Measurements from ENCODE around the gene UNG. TPM values are rescaled to one million over a fixed set of nuclear protein-coding genes. Genes with fewer than 3 reads are reported as not detected.
"Not testable (repeated sequence)": the region's sequence is repeated elsewhere in the genome, so short reads cannot be mapped to it uniquely, and the experiment has no call there.

The UNG gene
- total RNA-seq, 1 donor from 2014 or later = 32.4 TPM

DNA sequence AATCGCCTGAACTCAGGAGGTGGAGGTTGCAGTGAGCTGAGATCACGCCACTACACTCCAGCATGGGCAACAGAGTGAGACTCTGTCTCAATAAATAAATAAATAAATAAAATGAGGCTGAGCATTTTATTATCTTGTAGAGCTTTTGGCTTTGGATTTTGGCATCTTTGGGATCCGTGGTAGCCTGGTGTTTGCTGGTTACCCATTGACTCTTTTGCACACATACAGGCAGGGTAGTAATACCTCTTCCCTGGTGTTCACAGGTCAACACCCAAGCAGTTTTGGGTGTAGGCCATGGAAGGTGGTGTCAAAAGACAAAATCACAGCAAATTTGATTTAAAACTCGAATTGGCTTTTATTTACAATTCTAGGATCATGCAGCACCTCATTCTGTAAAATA lies 46.8 kb downstream of the UNG start:
- TF ChIP-seq, protein P1, sequence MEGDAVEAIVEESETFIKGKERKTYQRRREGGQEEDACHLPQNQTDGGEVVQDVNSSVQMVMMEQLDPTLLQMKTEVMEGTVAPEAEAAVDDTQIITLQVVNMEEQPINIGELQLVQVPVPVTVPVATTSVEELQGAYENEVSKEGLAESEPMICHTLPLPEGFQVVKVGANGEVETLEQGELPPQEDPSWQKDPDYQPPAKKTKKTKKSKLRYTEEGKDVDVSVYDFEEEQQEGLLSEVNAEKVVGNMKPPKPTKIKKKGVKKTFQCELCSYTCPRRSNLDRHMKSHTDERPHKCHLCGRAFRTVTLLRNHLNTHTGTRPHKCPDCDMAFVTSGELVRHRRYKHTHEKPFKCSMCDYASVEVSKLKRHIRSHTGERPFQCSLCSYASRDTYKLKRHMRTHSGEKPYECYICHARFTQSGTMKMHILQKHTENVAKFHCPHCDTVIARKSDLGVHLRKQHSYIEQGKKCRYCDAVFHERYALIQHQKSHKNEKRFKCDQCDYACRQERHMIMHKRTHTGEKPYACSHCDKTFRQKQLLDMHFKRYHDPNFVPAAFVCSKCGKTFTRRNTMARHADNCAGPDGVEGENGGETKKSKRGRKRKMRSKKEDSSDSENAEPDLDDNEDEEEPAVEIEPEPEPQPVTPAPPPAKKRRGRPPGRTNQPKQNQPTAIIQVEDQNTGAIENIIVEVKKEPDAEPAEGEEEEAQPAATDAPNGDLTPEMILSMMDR (IDR thresholded peaks at IDR 0.05; ENCODE audit: partially characterized antibody, unreplicated experiment) = no peak
- no peaks in the 10 kb centered on the region for H3K36me3 Mint-ChIP-seq (ENCODE audit: unreplicated experiment)
- H3K27me3 Mint-ChIP-seq (ENCODE audit: unreplicated experiment) = peaks cover 6% of the 10 kb centered on the region
- H3K9me3 Mint-ChIP-seq (ENCODE audit: unreplicated experiment) = peaks cover 2% of the 10 kb centered on the region
- DNase-seq = no peak
- H3K4me1 Mint-ChIP-seq (ENCODE audit: low read depth, unreplicated experiment) = no peaks in the 10 kb centered on the region
- no peak overlapping the region for H3K4me3 Mint-ChIP-seq (ENCODE audit: unreplicated experiment)
- H3K27ac Mint-ChIP-seq (ENCODE audit: unreplicated experiment) = no peak overlapping the region

DNA sequence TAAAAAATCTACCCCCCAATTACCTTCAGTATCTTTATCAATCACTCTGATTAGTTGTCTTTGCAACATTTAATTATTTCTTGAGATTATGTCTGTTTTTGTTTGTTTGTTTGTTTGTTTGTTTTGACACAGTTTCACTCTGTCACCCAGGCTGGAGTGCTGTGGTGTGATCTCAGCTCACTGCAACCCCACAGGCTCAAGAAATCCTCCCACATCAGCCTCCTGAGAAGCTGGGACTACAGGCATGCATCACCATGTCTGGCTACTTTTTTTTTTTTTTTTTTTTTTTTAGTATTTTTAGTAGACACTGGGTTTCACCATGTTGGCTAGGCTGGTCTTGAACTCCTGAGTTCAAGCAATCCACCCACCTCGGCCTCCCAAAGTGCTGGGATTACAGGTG lies 49.7 kb downstream of the UNG start:
- not testable (repeated sequence) for H3K9me3 Mint-ChIP-seq (ENCODE audit: unreplicated experiment)

DNA sequence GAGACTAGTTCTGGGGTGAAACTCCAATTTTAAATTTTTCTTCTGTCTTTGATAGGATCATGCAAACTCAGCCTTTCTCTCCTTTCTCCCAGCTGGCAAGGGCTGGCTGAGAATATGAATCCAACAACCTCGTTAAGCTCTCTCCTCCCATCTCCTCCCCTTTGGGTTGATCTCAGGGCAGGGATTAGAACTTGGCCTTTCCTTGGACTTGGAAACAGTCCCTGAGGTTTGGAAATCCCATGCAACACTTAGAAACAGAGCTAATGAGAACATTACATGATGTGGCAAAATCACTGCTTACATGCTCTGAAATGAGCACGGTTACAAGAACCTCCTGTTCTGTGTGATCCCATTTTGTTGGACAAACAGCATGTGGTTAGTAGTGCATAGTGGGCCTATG lies 50.6 kb downstream of the UNG start:
- Mint-ChIP-seq H3K4me3 (ENCODE audit: unreplicated experiment) (no peak overlapping the region), H3K27ac (ENCODE audit: unreplicated experiment) (no peak overlapping the region), H3K36me3 (ENCODE audit: unreplicated experiment) (no peaks in the 10 kb centered on the region), H3K27me3 (ENCODE audit: unreplicated experiment) (peaks cover 3% of the 10 kb centered on the region), H3K4me1 (ENCODE audit: low read depth, unreplicated experiment) (no peaks in the 10 kb centered on the region), H3K9me3 (ENCODE audit: unreplicated experiment) (no peaks in the 10 kb centered on the region)
- TF ChIP-seq, protein P1 (IDR thresholded peaks at IDR 0.05; ENCODE audit: partially characterized antibody, unreplicated experiment) = no peak
- no peak for DNase-seq

More for the DNA sequence above, 49.7 kb downstream of the UNG start:
- not testable (repeated sequence) for H3K36me3 Mint-ChIP-seq (ENCODE audit: unreplicated experiment); H3K27me3 Mint-ChIP-seq (ENCODE audit: unreplicated experiment); H3K27ac Mint-ChIP-seq (ENCODE audit: unreplicated experiment); DNase-seq; H3K4me3 Mint-ChIP-seq (ENCODE audit: unreplicated experiment); H3K4me1 Mint-ChIP-seq (ENCODE audit: low read depth, unreplicated experiment)

DNA sequence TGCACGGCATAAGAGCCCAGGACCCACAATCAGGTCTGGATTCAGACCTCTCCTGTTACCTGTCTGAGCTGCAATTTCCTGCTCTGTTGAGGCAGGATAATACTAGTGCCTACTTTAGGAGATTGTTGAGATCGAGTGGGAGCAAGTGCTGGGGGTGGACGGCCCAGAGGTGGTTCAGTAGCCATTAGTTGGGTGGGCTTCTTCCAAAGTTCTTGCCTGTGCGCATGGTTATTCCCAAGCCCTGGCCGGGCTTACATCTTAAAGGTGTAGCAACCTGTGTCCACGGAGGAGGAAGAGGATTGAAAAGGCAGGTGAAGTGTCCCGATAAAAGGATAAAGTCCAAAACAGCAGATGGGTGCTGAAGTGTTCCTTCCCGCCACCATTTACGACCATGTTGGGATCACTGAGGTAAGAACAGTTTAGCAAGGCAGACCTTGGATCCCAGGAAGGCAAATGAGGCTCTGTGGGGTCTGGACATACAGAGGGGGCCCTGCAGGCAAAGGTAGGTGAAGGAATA lies 52.8 kb downstream of the UNG start:
- H3K9me3 Mint-ChIP-seq (ENCODE audit: unreplicated experiment) = peaks cover 2% of the 10 kb centered on the region
- H3K27ac Mint-ChIP-seq (ENCODE audit: unreplicated experiment) = no peak overlapping the region
- DNase-seq = no peak
- peaks cover 3% of the 10 kb centered on the region for H3K27me3 Mint-ChIP-seq (ENCODE audit: unreplicated experiment)
- TF ChIP-seq, protein P1 (IDR thresholded peaks at IDR 0.05; ENCODE audit: partially characterized antibody, unreplicated experiment) = no peak
- no peaks in the 10 kb centered on the region for H3K4me1 Mint-ChIP-seq (ENCODE audit: low read depth, unreplicated experiment)
- H3K36me3 Mint-ChIP-seq (ENCODE audit: unreplicated experiment) = no peaks in the 10 kb centered on the region
- H3K4me3 Mint-ChIP-seq (ENCODE audit: unreplicated experiment) = no peak overlapping the region

DNA sequence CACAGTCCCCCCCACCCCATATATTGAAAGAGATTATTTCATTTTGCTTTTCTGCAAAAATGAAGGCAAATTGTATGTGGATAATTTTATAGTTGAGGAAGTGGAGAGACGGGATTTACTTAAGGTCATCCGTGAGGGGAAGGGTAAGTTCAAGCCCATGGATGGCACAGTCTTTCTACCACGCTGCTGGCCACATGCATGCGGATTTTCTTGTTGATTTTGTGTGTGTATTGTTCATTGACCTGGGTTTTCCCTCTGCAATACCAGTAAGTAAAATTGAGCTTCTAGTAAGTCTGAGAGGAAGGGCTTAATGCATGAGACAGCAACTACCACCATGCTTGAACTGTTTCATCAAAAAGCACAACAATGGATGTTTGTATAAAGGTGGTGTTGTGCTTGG lies 54.1 kb downstream of the UNG start:
- Mint-ChIP-seq H3K9me3 (ENCODE audit: unreplicated experiment) (peaks cover 2% of the 10 kb centered on the region), H3K4me1 (ENCODE audit: low read depth, unreplicated experiment) (no peaks in the 10 kb centered on the region), H3K27ac (ENCODE audit: unreplicated experiment) (no peak overlapping the region), H3K4me3 (ENCODE audit: unreplicated experiment) (no peak overlapping the region), H3K36me3 (ENCODE audit: unreplicated experiment) (no peaks in the 10 kb centered on the region), H3K27me3 (ENCODE audit: unreplicated experiment) (peaks cover 3% of the 10 kb centered on the region)
- TF ChIP-seq, protein P1 (IDR thresholded peaks at IDR 0.05; ENCODE audit: partially characterized antibody, unreplicated experiment) = no peak
- DNase-seq = no peak
